ENCODE measurements around the gene REM2.
"Not testable (repeated sequence)": the region's sequence is repeated elsewhere in the genome, so short reads cannot be mapped to it uniquely, and the experiment has no call there.

The REM2 gene

DNA sequence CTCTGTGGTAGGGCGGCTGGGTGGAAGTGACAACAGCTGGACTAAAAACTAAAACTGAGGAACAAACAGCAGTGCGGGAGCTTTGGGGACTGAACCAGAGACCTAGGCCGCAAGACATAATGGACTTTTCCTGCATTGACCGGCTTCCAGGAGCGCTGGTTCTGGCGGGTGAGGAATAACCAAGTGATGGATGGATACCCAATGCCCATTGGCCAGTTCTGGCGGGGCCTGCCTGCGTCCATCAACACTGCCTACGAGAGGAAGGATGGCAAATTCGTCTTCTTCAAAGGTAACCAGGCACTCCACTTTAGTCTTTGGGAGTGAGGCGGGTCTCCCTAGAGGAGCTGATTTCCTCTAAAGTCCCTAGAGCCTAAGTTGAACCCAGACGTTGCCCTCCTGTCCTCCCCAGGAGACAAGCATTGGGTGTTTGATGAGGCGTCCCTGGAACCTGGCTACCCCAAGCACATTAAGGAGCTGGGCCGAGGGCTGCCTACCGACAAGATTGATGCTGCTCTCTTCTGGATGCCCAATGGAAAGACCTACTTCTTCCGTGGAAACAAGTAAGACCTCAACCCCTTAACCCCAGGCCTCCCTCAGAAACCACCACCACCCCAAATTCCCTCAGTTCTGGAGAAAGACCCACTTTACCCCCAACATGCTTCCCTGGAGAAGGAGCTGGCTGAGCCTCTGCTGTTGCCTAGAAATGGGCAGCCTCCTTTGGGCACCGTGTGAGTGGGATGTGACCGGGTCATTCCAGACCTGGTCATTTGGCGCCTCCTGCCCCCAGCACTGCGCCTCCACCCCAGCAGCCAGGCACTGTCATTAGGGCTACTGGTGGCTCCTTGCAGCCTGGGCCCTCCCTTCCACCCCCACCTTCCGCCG is 38.6 kb upstream of the REM2 start:
- Mint-ChIP-seq H3K4me1 (ENCODE audit: low read depth) (no peaks in the 10 kb centered on the region), H3K4me3 (no peak overlapping the region), H3K27me3 (ENCODE audit: low read depth) (peaks cover 7% of the 10 kb centered on the region), H3K36me3 (ENCODE audit: low read depth) (no peaks in the 10 kb centered on the region), H3K9me3 (no peaks in the 10 kb centered on the region), H3K27ac (no peak overlapping the region)
- no peak for DNase-seq (ENCODE audit: low spot score)

DNA sequence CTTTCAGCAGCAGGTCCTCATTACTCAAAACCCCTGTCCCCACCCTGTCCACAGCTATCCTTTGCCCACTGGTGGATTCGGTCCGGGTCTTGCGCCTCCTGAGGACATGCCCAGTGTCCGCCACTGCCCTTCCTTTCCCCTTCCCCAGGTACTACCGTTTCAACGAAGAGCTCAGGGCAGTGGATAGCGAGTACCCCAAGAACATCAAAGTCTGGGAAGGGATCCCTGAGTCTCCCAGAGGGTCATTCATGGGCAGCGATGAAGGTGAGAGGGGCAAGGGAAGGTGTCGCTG is 38.0 kb upstream of the REM2 start:
- H3K27ac Mint-ChIP-seq = no peak overlapping the region
- H3K9me3 Mint-ChIP-seq = no peaks in the 10 kb centered on the region
- no peaks in the 10 kb centered on the region for H3K4me1 Mint-ChIP-seq (ENCODE audit: low read depth)
- no peak overlapping the region for H3K4me3 Mint-ChIP-seq
- no peak for DNase-seq (ENCODE audit: low spot score)
- H3K27me3 Mint-ChIP-seq (ENCODE audit: low read depth) = peaks cover 11% of the 10 kb centered on the region
- H3K36me3 Mint-ChIP-seq (ENCODE audit: low read depth) = no peaks in the 10 kb centered on the region

DNA sequence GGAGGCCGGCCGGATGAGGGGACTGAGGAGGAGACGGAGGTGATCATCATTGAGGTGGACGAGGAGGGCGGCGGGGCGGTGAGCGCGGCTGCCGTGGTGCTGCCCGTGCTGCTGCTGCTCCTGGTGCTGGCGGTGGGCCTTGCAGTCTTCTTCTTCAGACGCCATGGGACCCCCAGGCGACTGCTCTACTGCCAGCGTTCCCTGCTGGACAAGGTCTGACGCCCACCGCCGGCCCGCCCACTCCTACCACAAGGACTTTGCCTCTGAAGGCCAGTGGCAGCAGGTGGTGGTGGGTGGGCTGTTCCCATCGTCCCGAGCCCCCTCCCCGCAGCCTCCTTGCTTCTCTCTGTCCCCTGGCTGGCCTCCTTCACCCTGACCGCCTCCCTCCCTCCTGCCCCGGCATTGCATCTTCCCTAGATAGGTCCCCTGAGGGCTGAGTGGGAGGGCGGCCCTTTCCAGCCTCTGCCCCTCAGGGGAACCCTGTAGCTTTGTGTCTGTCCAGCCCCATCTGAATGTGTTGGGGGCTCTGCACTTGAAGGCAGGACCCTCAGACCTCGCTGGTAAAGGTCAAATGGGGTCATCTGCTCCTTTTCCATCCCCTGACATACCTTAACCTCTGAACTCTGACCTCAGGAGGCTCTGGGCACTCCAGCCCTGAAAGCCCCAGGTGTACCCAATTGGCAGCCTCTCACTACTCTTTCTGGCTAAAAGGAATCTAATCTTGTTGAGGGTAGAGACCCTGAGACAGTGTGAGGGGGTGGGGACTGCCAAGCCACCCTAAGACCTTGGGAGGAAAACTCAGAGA is 37.0 kb upstream of the REM2 start:
- DNase-seq (ENCODE audit: low spot score) = no peak
- H3K9me3 Mint-ChIP-seq = no peaks in the 10 kb centered on the region
- peaks cover 11% of the 10 kb centered on the region for H3K27me3 Mint-ChIP-seq (ENCODE audit: low read depth)
- no peaks in the 10 kb centered on the region for H3K4me1 Mint-ChIP-seq (ENCODE audit: low read depth)
- no peaks in the 10 kb centered on the region for H3K36me3 Mint-ChIP-seq (ENCODE audit: low read depth)
- no peak overlapping the region for H3K4me3 Mint-ChIP-seq
- H3K27ac Mint-ChIP-seq = no peak overlapping the region

DNA sequence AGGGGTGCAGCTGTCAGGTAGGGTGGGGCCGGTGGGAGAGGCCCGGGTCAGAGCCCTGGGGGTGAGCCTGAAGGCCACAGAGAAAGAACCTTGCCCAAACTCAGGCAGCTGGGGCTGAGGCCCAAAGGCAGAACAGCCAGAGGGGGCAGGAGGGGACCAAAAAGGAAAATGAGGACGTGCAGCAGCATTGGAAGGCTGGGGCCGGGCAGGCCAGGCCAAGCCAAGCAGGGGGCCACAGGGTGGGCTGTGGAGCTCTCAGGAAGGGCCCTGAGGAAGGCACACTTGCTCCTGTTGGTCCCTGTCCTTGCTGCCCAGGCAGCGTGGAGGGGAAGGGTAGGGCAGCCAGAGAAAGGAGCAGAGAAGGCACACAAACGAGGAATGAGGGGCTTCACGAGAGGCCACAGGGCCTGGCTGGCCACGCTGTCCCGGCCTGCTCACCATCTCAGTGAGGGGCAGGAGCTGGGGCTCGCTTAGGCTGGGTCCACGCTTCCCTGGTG is 36.2 kb upstream of the REM2 start:
- H3K4me3 Mint-ChIP-seq = no peak overlapping the region
- H3K36me3 Mint-ChIP-seq (ENCODE audit: low read depth) = no peaks in the 10 kb centered on the region
- H3K27me3 Mint-ChIP-seq (ENCODE audit: low read depth) = peaks cover 13% of the 10 kb centered on the region
- no peaks in the 10 kb centered on the region for H3K9me3 Mint-ChIP-seq
- DNase-seq (ENCODE audit: low spot score) = no peak
- peaks cover 7% of the 10 kb centered on the region for H3K4me1 Mint-ChIP-seq (ENCODE audit: low read depth)
- H3K27ac Mint-ChIP-seq = no peak overlapping the region

DNA sequence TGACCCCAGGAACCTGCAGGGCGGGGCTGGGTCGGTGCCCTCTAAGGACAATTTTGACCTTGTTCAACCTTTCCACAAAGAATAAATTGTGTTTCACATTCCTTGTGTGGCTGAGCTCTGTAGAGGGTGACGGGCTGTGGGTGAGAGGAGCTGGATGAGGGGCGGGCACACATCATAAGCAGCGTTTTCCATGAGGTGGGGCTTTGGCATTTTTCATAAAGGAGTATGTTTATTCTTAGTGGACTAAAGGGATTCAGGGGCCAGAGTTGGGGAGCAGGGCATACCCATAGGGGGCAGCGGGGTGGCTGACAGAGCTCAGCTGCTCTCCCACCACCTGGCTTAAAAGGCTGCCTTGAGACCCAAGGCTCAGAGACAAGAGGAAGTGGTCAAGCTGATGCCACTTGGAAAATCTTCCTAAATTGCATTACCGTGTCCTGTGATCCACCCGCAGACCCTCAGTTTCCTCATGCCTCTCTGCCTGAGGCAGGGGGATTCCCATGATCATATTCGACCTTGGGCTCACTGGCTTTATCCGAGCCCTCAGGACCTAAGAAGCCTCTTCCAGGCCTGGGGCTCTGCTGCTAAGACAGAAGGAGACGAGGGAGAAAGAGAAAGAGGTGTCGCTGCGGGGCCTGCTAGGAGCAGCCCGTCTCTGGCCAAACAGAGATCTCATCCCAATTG is 35.2 kb upstream of the REM2 start:
- no peaks in the 10 kb centered on the region for H3K9me3 Mint-ChIP-seq
- H3K36me3 Mint-ChIP-seq (ENCODE audit: low read depth) = no peaks in the 10 kb centered on the region
- peaks cover 13% of the 10 kb centered on the region for H3K27me3 Mint-ChIP-seq (ENCODE audit: low read depth)
- DNase-seq (ENCODE audit: low spot score) = no peak
- H3K4me3 Mint-ChIP-seq = no peak overlapping the region
- H3K27ac Mint-ChIP-seq = no peak overlapping the region
- peaks cover 8% of the 10 kb centered on the region for H3K4me1 Mint-ChIP-seq (ENCODE audit: low read depth)

DNA sequence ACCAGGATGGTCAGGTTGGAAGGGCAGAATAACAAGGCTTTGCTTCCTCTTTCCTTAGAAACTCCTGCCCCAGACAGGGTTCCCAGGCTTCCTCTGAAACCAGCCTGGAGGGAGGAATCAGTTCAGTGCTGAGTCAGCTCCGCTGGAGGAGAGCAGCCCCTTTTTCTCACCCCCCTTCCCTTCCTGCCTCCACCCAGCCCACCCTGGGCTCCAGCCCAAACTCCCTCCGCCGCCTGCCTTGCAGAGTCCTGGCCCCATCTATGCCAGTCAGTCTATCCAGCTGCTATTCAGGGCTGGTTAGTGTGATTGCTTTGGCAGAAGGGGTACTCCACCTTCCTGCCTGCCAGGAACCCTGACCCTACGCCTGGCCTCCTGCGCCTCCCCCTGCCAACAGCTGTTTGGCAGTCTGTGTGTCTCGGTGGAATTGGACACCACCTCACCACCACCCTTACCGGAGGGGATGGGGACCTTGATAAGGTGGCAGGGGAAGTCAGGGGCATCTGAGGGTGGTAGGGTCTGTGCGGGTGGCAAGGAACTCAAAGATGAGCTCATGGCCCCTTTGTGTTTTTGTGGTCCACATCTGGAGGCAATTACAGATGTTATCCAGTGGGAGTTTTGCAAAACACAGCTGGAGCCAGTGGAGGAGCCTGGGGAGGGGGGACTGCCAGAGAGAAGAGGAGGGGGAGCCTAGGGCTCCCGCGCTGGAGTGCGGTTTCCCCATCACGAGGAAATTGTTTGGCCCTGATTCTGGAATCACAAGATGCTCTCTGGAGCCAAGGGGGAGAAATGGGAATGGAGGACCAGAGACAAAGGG is 34.5 kb upstream of the REM2 start:
- Mint-ChIP-seq H3K4me1 (ENCODE audit: low read depth) (peaks cover 14% of the 10 kb centered on the region), H3K9me3 (no peaks in the 10 kb centered on the region), H3K4me3 (no peak overlapping the region), H3K27ac (no peak overlapping the region), H3K36me3 (ENCODE audit: low read depth) (no peaks in the 10 kb centered on the region), H3K27me3 (ENCODE audit: low read depth) (peaks cover 13% of the 10 kb centered on the region)
- no peak for DNase-seq (ENCODE audit: low spot score)

DNA sequence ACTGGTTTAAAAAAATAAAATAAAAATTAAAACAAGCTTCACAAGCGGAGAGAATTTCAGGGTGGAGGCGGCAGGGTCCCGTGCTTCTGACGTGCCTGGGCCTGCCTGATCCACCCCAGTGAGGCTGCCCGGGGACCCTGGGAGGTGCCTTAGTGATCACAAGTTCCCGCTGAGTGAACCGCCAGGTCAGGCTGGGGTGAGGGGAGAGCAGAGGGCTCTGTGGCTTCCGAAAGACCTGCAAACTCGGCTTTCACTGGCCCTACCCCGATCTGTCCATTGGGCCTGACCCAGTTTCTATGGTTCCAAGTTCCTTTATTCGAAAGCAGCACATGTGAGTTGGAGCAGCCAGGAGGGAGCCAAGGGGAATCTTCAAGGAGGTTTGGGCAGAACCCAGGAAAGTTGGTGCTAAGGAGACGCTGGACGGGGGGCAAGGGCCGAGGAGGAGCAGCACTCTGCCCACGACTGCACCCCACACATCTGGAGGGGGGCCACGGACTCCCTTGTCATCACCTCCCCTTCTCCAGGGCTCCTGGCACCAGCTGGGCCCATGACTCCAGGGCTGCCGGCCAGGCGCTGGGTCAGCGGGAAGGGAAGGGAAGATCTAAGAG is 33.7 kb upstream of the REM2 start:
- no peaks in the 10 kb centered on the region for H3K36me3 Mint-ChIP-seq (ENCODE audit: low read depth)
- H3K9me3 Mint-ChIP-seq = no peaks in the 10 kb centered on the region
- H3K4me3 Mint-ChIP-seq = no peak overlapping the region
- H3K27ac Mint-ChIP-seq = no peak overlapping the region
- DNase-seq (ENCODE audit: low spot score) = no peak
- H3K4me1 Mint-ChIP-seq (ENCODE audit: low read depth) = peaks cover 14% of the 10 kb centered on the region
- H3K27me3 Mint-ChIP-seq (ENCODE audit: low read depth) = peaks cover 13% of the 10 kb centered on the region

DNA sequence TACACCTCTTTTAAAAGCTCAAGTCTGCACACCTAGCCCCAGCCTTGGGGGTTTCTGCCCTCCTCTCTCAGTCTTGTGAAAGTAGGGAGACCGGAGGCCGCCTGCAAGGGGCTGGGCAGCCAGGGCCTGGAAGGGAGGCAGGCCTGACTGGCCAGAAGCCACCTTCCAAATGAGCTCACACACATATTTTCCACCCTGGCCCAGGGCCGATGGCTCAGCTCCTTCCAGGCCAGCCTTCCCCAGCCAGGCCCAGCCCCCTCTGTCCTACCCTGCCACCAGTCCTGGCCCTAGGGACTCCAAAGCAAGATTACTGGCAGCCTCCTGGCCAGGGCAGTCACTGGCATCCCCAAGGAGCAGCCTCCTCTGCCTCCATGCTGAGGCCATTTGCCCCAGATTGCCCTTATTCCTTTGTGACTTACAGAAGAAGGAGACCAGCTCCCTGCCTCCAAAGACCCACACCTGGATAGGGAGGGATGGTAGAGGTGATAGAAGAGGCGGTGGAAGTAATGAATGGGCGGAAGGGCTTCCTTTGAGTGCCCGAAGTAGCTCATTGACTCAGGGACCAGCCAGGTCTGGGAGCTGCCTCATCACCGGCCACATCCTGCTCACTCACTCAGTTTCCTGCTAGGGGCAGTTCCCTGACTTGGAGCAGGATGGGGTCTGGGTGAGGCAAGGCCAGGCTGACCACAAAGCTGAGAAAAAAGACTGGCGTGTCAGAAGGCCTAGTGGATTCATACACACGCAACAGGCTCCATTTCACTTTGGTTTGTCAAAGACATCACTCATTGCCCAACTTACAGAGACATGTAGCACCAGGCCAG is 31.9 kb upstream of the REM2 start:
- Mint-ChIP-seq H3K4me3 (no peak overlapping the region), H3K27ac (no peak overlapping the region), H3K36me3 (ENCODE audit: low read depth) (peaks cover under 1% of the 10 kb centered on the region), H3K9me3 (no peaks in the 10 kb centered on the region), H3K27me3 (ENCODE audit: low read depth) (peaks cover 18% of the 10 kb centered on the region), H3K4me1 (ENCODE audit: low read depth) (peaks cover 14% of the 10 kb centered on the region)
- peak; percentile 44 for DNase-seq (ENCODE audit: low spot score)

DNA sequence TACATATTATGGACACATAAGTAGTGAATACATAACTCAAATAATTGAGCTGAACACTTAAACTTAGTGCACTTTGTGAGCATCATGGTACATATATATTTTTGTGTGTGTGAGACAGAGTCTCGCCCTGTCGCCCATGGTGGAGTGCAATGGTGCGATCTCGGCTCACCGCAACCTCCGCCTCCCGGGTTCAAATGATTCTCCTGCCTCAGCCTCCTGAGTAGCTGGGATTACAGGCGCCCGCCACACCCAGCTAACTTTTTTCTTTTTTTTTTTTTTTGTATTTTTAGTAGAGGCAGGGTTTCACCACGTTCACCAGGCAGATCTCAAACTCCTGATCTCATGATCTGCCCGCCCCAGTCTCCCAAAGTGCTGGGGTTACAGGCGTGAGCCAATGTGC is 30.8 kb upstream of the REM2 start:
- not testable (repeated sequence) for H3K36me3 Mint-ChIP-seq (ENCODE audit: low read depth); H3K9me3 Mint-ChIP-seq; H3K27ac Mint-ChIP-seq; H3K4me3 Mint-ChIP-seq; DNase-seq (ENCODE audit: low spot score)
- peaks cover 22% of the 10 kb centered on the region for H3K27me3 Mint-ChIP-seq (ENCODE audit: low read depth)
- peaks cover 16% of the 10 kb centered on the region for H3K4me1 Mint-ChIP-seq (ENCODE audit: low read depth)

DNA sequence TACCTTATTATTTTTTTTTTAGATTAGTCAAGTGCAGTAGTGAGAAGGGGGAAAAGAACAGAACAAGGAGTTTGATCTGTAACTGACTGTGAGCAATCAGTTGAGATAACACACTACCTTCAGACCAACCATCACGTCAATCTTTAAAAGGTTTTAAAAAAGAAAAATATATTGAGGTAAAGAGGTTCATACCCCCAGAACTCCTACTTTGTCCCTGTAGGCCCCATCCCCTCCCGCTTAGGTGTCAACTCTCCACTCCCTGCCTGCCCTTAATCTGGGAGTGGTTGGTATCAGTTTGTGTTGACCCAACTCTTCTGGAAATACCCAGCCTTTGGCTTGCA is 30.5 kb upstream of the REM2 start:
- Mint-ChIP-seq H3K27me3 (ENCODE audit: low read depth) (peaks cover 26% of the 10 kb centered on the region), H3K36me3 (ENCODE audit: low read depth) (peaks cover 2% of the 10 kb centered on the region), H3K27ac (no peak overlapping the region), H3K9me3 (no peaks in the 10 kb centered on the region), H3K4me3 (no peak overlapping the region), H3K4me1 (ENCODE audit: low read depth) (peaks cover 16% of the 10 kb centered on the region)
- no peak for DNase-seq (ENCODE audit: low spot score)

DNA sequence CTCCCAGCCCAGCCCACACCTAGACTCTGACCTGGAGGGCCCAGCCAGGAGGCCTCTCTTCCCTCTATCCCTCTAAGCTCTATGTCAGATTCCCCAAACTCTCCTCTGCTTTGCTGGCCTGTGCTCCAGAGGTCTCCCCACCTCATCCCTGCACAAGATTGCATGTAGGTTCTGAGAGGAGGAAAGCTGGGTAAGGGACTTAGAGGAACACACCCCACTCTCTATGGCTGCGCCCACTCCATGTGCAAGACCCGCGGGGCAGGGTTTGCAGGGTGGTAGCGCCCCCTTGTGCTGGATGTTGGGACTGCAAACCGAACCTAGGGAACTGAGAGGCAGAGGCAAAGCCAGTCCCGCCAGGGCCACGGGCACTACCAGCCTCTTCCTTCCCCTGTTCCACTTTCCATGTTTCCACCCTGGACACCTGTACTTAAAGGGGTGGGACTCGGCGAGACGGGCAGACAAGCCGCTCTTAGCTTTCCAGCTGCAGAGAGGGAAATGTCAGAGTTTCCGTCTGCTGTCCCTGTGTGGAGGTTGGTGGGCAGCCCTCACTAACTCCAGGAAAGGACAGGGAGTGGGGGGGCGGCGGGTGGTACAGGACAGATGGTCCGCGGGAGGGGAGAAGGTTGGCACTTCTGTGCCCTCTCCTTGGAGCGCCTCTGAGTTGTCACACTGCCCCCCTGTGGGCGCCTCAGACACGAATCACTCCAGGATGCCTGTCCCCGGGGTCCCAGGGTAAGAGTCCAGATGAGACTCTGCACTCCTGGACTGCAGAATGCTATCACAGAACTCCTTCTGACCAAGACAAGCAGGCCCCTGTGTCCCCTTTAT is 29.9 kb upstream of the REM2 start:
- Mint-ChIP-seq H3K4me1 (ENCODE audit: low read depth) (peaks cover 18% of the 10 kb centered on the region), H3K27ac (no peak overlapping the region), H3K4me3 (peak overlapping the region; percentile 80), H3K36me3 (ENCODE audit: low read depth) (peaks cover 2% of the 10 kb centered on the region), H3K9me3 (no peaks in the 10 kb centered on the region), H3K27me3 (ENCODE audit: low read depth) (peaks cover 22% of the 10 kb centered on the region)
- peak; percentile 80 for DNase-seq (ENCODE audit: low spot score)

DNA sequence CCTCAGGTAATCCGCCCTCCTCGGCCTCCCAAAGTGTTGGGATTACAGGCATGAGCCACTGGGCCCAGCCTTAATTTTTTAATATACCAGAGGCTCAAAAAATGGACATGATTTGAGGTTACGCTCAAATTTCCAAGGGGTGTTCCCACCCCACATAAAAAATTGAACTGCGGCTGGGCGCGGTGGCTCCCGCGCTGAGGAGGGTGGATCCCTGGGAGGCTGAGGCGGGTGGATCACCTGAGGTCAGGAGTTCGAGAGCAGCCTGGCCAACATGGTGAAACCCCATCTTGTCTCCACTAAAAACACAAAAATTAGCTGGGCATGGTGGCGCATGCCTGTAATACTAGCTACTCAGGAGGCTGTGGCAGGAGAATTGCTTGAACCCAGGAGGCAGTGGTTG is 28.7 kb upstream of the REM2 start:
- not testable (repeated sequence) for H3K9me3 Mint-ChIP-seq; H3K4me3 Mint-ChIP-seq; H3K36me3 Mint-ChIP-seq (ENCODE audit: low read depth); H3K27ac Mint-ChIP-seq; DNase-seq (ENCODE audit: low spot score)
- peaks cover 25% of the 10 kb centered on the region for H3K27me3 Mint-ChIP-seq (ENCODE audit: low read depth)
- H3K4me1 Mint-ChIP-seq (ENCODE audit: low read depth) = peaks cover 24% of the 10 kb centered on the region

Measured in T-helper 2 cell treated with Interferon-gamma antibody and Interleukin-4, amounts not matched to agents 5 μg/mL and 100 μg/mL, for 36 hours (primary cell).